ENCODE results near the gene KAT8.
"Not testable (repeated sequence)": the region's sequence is repeated elsewhere in the genome, so short reads cannot be mapped to it uniquely, and the experiment has no call there.

The KAT8 gene

GRCh38 chr16:31149894-31150890, 32.7 kb downstream of the KAT8 start, which contains the start of gene PRSS36:
PRSS36 (minus strand) TSS chr16:31150066; CDS start chr16:31150035, 31 bp downstream.
- DNase-seq, result no peak

GRCh38 chr16:31150976-31151375, 33.5 kb downstream of the KAT8 start:
- DNase-seq, result not testable (repeated sequence)

- no peak for DNase-seq
These were observed 39.7 kb downstream of the KAT8 start for GRCh38 chr16:31157136-31157535.

- no peak for DNase-seq
These were observed 49.9 kb downstream of the KAT8 start for GRCh38 chr16:31167315-31167714.

- no peak for DNase-seq
These were observed 51.4 kb downstream of the KAT8 start for GRCh38 chr16:31168848-31169247.

- DNase-seq, result not testable (repeated sequence)
These were observed 52.6 kb downstream of the KAT8 start for GRCh38 chr16:31170048-31170447.

GRCh38 chr16:31177136-31177535, 59.7 kb downstream of the KAT8 start:
- DNase-seq, result no peak

GRCh38 chr16:31179219-31179746, 61.8 kb downstream of the KAT8 start:
- no peak for DNase-seq

- DNase-seq, result peak; percentile 70
These were observed 62.4 kb downstream of the KAT8 start, which contains the start of gene FUS for GRCh38 chr16:31179747-31180459. FUS (plus strand) TSS chr16:31180139; CDS start chr16:31180215, 76 bp downstream.
